OCI-LY1 (cell line): ENCODE data around the gene FXYD6.

Experiments
- EZH2 ChIP-seq: fragments of 200-600 bp; sonication (generic), shearing (Covaris generic); IDR thresholded peaks from 2 replicates; pipeline ENCODE4 v1.8.0; 2017; ENCODE audit warnings: borderline replicate concordance, mixed run types, mild to moderate bottlenecking, antibody characterized with exemption, low read length, moderate library complexity, mixed read lengths
- TF ChIP-seq, protein P1 (sequence below): fragments of 200-600 bp; sonication (generic), shearing (Covaris generic); IDR thresholded peaks from 2 replicates; pipeline ENCODE4 v1.5.1; 2017; ENCODE audit warnings: mild to moderate bottlenecking, antibody characterized with exemption, low read length, moderate library complexity, mixed read lengths

DNA sequence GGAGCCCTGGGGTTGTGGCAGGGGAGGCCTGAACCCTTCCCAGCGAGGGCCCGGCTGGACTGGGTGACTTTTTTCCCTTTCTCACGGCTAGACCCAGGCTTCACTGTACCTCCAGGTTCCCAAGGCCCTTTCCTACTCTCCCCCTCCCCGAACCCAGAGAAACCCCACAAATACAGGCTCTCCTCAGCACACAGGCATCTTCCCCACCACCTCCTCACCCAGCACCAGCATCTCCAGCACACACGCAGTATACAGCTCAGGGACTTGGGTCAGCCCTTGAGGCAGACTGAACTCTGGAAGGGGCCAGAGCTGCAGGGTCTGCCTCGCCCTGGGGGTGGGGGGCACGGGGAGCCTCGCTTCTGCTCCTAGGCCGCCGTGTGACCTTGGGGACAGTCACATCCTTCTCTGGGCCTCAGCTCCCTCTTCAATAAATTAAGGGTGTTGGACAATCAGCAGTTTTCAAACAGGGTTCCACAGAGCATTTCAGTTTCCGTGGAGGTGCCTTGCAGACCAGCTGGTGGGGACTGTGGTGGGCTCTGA is 48.2 kb upstream of the FXYD6 start:
- TF ChIP-seq, protein P1, sequence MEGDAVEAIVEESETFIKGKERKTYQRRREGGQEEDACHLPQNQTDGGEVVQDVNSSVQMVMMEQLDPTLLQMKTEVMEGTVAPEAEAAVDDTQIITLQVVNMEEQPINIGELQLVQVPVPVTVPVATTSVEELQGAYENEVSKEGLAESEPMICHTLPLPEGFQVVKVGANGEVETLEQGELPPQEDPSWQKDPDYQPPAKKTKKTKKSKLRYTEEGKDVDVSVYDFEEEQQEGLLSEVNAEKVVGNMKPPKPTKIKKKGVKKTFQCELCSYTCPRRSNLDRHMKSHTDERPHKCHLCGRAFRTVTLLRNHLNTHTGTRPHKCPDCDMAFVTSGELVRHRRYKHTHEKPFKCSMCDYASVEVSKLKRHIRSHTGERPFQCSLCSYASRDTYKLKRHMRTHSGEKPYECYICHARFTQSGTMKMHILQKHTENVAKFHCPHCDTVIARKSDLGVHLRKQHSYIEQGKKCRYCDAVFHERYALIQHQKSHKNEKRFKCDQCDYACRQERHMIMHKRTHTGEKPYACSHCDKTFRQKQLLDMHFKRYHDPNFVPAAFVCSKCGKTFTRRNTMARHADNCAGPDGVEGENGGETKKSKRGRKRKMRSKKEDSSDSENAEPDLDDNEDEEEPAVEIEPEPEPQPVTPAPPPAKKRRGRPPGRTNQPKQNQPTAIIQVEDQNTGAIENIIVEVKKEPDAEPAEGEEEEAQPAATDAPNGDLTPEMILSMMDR = no peak
- no peak for TF ChIP-seq EZH2
